Upper lobe of left lung (tissue), 4 donors: ENCODE results near the gene SYCE3.

Source experiments
- EP300 ChIP-seq, 4 donors: sonication (generic); formaldehyde crosslinking; IDR thresholded peaks; one replicate each; pipeline ENCODE4 v1.5.1; 2017; ENCODE audit warnings: antibody characterized with exemption in 4 of 4, control low read depth in 2 of 4
- POLR2A ChIP-seq, 4 donors: fragments of 450-650 bp; IDR thresholded peaks; one replicate each; pipeline ENCODE4 v1.5.1; 2016 to 2017; ENCODE audit warnings: antibody characterized with exemption in 4 of 4, mild to moderate bottlenecking in 2 of 4
- TF ChIP-seq, protein P1 (sequence below), 6 experiments: fragments of 450-650 bp in 4 of 6; fragments of 200-600 bp in 2 of 6; sonication (generic) in 2 of 6; IDR thresholded peaks; one replicate each; pipeline ENCODE4 v1.5.1; 2016 to 2019; ENCODE audit warnings: antibody characterized with exemption in 6 of 6

DNA sequence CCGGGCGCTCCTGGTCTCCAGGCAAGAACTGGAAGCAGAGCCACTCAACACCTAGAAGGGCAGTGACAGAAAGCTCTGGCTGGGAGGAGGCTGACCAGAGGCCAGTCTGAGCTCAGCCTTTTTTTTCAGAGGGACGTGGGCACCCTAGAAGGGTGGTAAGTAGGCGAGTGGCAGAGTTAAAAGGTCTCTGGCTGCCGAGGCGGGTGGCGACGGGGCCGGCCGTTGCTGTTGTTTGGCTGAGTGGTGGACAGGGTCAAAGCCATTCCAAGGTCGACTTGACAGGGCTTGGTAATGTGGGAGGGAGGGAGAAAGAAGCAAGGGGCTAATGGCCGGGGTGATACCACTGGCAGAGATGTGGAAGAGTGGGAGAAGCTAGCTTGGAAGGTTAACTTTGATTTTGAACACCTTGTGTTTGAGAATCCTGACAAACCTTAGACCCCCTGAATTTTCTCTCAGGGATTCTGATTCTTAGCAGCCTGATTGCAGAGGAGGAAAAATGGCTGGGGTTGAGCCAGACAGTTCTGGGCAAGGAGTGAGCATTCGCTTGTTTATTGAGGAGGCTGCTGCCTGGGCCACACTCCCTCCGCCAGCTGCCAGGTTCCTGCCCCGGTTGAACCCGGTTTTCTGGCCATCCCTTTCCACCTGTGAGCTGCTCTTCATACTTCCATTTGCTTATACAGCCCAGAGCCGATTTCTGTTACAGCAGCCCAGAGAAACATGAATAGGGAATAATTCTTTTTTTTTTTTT is 868 bp upstream of the SYCE3 start:
- TF ChIP-seq, protein P1, sequence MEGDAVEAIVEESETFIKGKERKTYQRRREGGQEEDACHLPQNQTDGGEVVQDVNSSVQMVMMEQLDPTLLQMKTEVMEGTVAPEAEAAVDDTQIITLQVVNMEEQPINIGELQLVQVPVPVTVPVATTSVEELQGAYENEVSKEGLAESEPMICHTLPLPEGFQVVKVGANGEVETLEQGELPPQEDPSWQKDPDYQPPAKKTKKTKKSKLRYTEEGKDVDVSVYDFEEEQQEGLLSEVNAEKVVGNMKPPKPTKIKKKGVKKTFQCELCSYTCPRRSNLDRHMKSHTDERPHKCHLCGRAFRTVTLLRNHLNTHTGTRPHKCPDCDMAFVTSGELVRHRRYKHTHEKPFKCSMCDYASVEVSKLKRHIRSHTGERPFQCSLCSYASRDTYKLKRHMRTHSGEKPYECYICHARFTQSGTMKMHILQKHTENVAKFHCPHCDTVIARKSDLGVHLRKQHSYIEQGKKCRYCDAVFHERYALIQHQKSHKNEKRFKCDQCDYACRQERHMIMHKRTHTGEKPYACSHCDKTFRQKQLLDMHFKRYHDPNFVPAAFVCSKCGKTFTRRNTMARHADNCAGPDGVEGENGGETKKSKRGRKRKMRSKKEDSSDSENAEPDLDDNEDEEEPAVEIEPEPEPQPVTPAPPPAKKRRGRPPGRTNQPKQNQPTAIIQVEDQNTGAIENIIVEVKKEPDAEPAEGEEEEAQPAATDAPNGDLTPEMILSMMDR (IDR thresholded peaks at IDR 0.05): no peak
- TF ChIP-seq POLR2A (IDR thresholded peaks at IDR 0.05) (no peak), EP300 (IDR thresholded peaks at IDR 0.05) (no peak)
